Activated CD4-positive, alpha-beta T cell treated with anti-CD3 and anti-CD28 coated beads for 36 hours (primary cell): Measurements from ENCODE around the gene AK1. TPM values are rescaled to one million over a fixed set of nuclear protein-coding genes. Genes with fewer than 3 reads are reported as not detected.

ENCODE experiments used
- ATAC-seq: fragments of 200-7000 bp; cut with Tn5 transposase; one replicate; pipeline ENCODE4 v1.10.0; 2021; ENCODE audit warnings: mild to moderate bottlenecking, moderate library complexity
- CTCF ChIA-PET: fragments of 350-600 bp; sonication (Branson Sonifier 250); formaldehyde crosslinking; loops from one replicate; lab custom pipeline; 2021; ENCODE audit warnings: antibody characterized with exemption; lab: Charles Lee
- POLR2A ChIA-PET: fragments of 350-600 bp; sonication (Branson Sonifier 250); formaldehyde crosslinking; loops from one replicate; lab custom pipeline; 2021; ENCODE audit warnings: antibody characterized with exemption, inconsistent platforms; lab: Charles Lee
- DNase-seq: peaks from one replicate; pipeline ENCODE4 v3.0.0-alpha.2; 2020
- H3K27ac Mint-ChIP-seq: one replicate; pipeline ENCODE4 v1.8.0; 2021; ENCODE audit warnings: mixed read lengths
- H3K27me3 Mint-ChIP-seq: one replicate; pipeline ENCODE4 v1.8.0; 2021; ENCODE audit warnings: mixed read lengths
- H3K36me3 Mint-ChIP-seq: one replicate; pipeline ENCODE4 v1.8.0; 2021; ENCODE audit warnings: low read depth, mixed read lengths
- H3K4me1 Mint-ChIP-seq: one replicate; pipeline ENCODE4 v1.8.0; 2021; ENCODE audit warnings: mixed read lengths
- H3K4me3 Mint-ChIP-seq: one replicate; pipeline ENCODE4 v1.8.0; 2021; ENCODE audit warnings: mild to moderate bottlenecking, moderate library complexity, mixed read lengths
- H3K9me3 Mint-ChIP-seq: one replicate; pipeline ENCODE4 v1.8.0; 2021; ENCODE audit warnings: low read depth, mixed read lengths
- intact Hi-C, 2 experiments: fragments of 100-400 bp; cut with DNase I in 1 of 2; cut with micrococcal nuclease in 1 of 2; formaldehyde crosslinking; loops; one replicate each; pipeline versions ENCODE4 v1.14.2 to v1.15.1; 2022 to 2024; cut with DNase I, micrococcal nuclease
- total RNA-seq, 2 experiments: library from RNA; stranded (reverse); gene quantifications; one replicate each; pipeline ENCODE4 v1.2.3, GENCODE V29; 2021

Gene AK1
- total RNA-seq, 2 experiments from 2014 or later = 14.5 to 23.9 TPM

DNA sequence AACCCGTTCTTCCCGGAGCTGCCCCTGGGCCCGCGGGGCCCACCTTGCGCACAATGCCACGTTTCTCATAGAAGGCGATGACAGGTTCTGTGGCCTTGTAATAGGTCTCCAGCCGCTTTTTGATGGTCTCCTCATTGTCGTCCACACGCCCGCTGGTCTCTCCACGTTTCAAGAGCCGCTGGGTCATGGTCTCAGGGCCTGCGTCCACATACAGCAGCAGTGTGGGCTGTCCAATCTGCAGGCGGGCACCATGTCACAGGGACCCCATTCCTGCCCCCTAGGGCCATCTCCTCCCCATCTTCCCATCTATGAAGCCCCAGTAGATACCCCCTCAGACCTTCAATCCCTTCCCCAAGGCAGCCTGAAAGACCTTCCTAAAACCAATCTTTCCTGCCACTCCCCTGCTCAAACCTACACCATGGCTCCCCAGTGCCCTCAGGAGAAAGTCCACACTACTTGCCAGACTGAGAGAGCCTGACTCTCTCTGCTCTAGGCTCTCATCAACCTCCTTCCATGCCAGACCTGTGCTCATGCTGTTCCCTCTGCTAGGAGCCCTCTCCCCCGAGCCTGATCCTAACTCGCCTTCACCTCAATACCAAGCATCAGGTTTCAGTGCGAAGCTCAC lies 9.1 kb downstream of the AK1 start:
- POLR2A ChIA-PET = no interaction called here
- H3K36me3 Mint-ChIP-seq = no peaks in the 10 kb centered on the region
- peaks cover 16% of the 10 kb centered on the region for H3K4me1 Mint-ChIP-seq
- no peak overlapping the region for H3K27ac Mint-ChIP-seq
- intact Hi-C loops = loop anchor here (5.0 kb wide), 2 partner anchors 81 to 366 kb away; partner anchors contain the start of gene CDK9 (in 1 of the 2)
- no peaks in the 10 kb centered on the region for H3K27me3 Mint-ChIP-seq
- CTCF ChIA-PET = interaction anchor here (0.6 to 3.9 kb wide), 10 partner anchors 8 to 365 kb away, joined by 3 to 23 read pairs (median 12); partner anchors contain the start of genes CDK9, ST6GALNAC6 and TOR2A
- DNase-seq = no peak
- no peak overlapping the region for H3K4me3 Mint-ChIP-seq
- ATAC-seq = no peak
- no peaks in the 10 kb centered on the region for H3K9me3 Mint-ChIP-seq

DNA sequence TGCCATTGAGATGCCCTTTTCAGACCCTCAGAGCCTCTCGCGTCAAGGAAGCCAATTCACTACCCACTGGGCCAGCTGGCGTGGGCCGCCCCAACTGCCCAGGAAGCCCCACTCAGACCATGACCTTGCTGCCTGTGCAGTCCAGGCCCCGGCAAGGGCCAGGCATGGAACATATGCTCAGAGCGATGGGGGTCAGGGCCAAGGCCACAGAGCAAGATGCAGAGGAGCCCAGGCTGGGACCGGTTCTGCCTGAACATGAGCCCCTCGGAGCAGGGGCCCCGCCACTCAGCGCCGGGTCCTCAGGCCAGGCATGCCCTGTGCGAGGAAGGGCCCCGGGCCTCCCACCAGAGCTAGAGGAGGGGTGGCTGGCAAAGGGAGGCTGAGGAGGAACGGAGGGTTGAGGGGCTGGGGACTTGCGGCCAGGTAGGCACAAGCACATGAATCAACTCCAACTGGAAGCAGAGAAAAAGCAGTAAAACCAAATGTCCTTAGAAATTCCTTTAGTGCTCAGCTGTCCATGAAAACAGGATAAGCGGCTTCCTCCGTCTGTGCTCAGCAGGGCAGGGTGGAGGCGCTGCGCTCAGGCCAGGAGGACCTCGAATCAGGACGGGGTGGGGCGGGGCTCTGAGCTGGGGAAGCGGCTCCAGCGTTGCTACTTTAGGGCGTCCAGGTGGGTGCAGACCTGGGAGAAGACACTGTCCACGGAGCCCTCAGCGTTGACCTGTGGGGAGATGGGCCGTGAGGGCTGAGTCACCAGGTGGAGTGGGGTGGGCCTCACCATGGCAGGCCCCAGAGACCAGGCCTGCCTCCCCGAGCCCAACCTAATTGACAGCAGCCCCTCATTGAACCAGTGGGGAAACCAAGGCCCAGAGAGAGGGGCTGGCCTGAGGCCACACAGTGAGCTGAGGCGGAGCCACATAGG lies 9.9 kb downstream of the AK1 start:
- H3K9me3 Mint-ChIP-seq = no peaks in the 10 kb centered on the region
- H3K4me1 Mint-ChIP-seq = peaks cover 22% of the 10 kb centered on the region
- no peak overlapping the region for H3K27ac Mint-ChIP-seq
- CTCF ChIA-PET = interaction anchor here (3.9 kb wide), 1 partner anchor 133 kb away, joined by 23 read pairs; the partner anchor contains the start of gene TOR2A
- no peaks in the 10 kb centered on the region for H3K36me3 Mint-ChIP-seq
- DNase-seq (no peak), ATAC-seq (no peak)
- no peak overlapping the region for H3K4me3 Mint-ChIP-seq
- intact Hi-C loops = loop anchor here (5.0 kb wide), 2 partner anchors 80 to 365 kb away; partner anchors contain the start of gene CDK9 (in 1 of the 2)
- POLR2A ChIA-PET = interaction anchor here (0.6 kb wide), 1 partner anchor 35 kb away, joined by 3 read pairs; no protein-coding TSS in a partner anchor
- H3K27me3 Mint-ChIP-seq = no peaks in the 10 kb centered on the region

DNA sequence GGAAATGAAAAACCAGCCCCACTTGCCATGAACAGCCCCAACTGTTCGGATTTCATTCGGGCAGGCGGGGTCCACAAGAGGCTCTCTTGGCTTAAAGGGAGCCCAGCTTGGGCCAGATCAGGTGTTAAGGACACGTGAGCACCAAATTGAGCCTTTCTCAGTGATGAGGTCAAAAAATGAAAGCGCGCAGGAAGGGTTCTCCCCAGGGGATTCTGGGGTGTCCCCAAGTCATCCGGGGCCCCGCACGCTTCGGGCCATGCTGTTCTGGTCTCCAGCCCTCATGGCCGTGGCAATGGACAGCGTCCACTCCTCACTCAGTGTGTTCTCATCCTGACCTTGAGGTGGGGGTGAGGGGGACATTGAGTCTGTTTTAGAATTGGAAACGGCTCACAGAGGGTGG lies 10.9 kb downstream of the AK1 start:
- Mint-ChIP-seq H3K4me3 (no peak overlapping the region), H3K27ac (no peak overlapping the region), H3K27me3 (no peaks in the 10 kb centered on the region), H3K4me1 (peaks cover 33% of the 10 kb centered on the region), H3K9me3 (no peaks in the 10 kb centered on the region), H3K36me3 (no peaks in the 10 kb centered on the region)
- DNase-seq (no peak), ATAC-seq (no peak)
- CTCF ChIA-PET = interaction anchor here (0.6 to 1.3 kb wide), 2 partner anchors 16 to 75 kb away, joined by 3 to 4 read pairs; no protein-coding TSS in a partner anchor
- POLR2A ChIA-PET = no interaction called here
- intact Hi-C loops = loop anchor here (5.0 kb wide), 2 partner anchors 79 to 364 kb away; partner anchors contain the start of gene CDK9 (in 1 of the 2)

DNA sequence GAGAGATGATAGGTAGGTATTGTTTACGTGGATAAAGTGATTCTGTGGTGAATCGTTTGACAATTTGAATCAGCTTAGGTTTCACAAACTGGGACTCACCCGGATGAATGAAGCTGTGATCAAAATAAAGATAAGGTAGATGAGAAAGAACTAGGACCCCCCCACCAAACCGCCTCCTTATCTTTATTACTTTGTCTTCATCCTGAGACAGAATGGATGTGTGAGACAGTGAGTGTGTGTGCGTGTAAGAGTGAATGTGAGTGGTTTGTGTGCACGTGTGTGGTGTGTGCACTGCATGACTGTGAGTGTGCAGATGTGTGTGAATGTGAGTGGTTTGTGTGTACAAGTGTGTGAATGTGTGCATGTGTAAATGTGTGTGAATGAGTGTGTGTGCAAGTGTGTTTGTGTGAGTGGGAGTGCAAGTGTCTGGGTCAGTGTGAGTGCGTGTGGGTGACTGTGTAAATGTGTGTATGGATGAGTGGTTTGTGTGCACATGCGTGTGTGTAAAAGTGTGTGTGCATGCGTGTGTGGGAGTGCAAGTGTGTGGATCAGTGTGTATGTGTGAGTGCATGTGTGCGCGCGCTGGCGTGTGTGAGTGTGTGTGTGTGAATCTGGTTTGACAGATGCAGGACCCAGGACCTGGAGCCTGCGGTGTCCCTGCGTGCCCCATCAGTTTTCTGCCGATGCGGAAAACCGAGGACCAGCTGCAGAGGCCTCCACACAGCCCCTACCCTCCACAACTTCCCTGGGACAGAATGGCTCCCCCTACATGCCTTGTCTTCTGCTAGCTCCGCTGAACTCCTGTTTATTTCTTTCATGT lies 11.6 kb downstream of the AK1 start:
- Mint-ChIP-seq H3K4me3 (no peak overlapping the region), H3K36me3 (no peaks in the 10 kb centered on the region), H3K9me3 (no peaks in the 10 kb centered on the region), H3K4me1 (peaks cover 38% of the 10 kb centered on the region), H3K27ac (peak overlapping the region; percentile 4), H3K27me3 (no peaks in the 10 kb centered on the region)
- ChIA-PET CTCF (interaction anchor here (0.6 to 1.5 kb wide), 6 partner anchors 17 to 131 kb away, joined by 3 to 4 read pairs (median 4); partner anchors contain the start of gene TOR2A), POLR2A (interaction anchor here (0.6 to 2.3 kb wide), 6 partner anchors 10 to 646 kb away, joined by 3 to 7 read pairs (median 3); no protein-coding TSS in a partner anchor)
- peak; percentile 60 for DNase-seq
- ATAC-seq = peak; percentile 75
- intact Hi-C loops = loop anchor here (1.0 to 5.0 kb wide), 4 partner anchors 79 to 364 kb away; partner anchors contain the start of genes CDK9 (in 2 of the 2) and TOR2A (in 1 of the 2)

DNA sequence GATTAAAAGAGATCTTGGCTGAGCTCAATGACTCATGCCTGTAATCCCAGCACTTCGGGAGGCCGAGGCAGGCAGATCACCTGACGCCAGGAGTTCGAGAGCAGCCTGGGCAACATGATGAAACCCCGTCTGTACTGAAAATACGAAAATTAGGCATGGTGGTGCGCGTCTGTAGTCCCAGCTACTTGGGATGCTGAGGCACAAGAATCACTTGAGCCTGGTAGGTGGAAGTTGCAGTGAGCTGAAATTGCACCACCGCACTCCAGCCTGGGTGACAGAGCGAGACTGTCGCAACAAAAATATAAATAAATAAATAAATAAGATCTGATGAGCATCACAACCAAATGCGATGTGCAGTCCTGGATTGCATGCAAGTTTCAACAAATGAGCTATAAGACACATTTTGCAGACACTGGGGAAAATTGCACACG lies 14.3 kb downstream of the AK1 start:
- CTCF ChIA-PET = interaction anchor here (0.5 to 3.0 kb wide), 7 partner anchors 9 to 134 kb away, joined by 3 to 8 read pairs (median 4); partner anchors contain the start of genes ENG and TOR2A
- Mint-ChIP-seq H3K4me3 (no peak overlapping the region), H3K36me3 (no peaks in the 10 kb centered on the region), H3K27me3 (no peaks in the 10 kb centered on the region), H3K27ac (no peak overlapping the region), H3K4me1 (peaks cover 41% of the 10 kb centered on the region), H3K9me3 (no peaks in the 10 kb centered on the region)
- ATAC-seq (no peak), DNase-seq (no peak)
- intact Hi-C loops = no loop called here
- POLR2A ChIA-PET = interaction anchor here (2.3 kb wide), 1 partner anchor 8 kb away, joined by 7 read pairs; no protein-coding TSS in a partner anchor

DNA sequence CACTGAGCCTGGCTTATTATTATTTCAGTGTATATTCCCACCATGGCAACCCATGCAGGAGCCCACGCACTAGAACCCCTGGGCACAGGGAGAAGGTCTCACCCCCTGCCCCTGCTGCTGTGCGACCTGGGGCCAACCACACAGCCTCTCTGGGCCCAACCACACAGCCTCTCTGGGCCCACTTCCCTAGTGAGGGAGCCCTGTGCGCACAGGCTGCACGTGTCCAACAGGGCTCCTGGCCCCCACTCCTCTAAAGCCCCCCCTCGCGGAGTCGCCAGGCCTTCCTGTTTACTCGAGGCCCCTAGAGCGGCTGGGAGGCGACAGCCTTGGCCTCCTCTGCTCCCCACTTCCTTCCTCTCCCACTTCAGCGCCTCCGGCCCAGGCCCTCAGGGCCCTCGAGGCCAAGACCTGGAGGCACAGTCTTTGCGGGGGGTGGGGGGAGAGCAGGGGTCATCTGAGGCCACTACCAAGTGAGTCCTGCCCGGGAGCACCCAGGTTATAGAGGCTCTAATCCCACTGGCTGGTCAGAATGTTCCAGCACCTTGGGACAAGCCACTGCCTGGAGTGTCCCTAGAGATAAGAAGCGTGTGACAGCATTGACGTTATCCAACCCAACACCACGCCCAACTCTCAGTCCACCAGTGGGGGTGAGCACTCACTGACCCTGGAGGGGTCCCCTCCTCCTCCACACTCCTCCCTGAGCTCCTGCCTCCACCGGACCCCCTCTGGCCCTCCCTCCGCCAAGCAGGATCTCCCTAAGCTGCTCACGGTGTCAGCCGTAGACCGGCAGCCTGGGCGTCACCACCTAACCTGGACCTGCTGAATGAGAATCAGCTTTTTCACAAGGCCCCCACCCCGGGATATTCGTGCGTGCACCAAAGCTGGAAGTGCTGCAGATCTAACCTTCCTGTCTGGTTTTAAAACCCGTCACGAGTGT lies 15.1 kb downstream of the AK1 start:
- Mint-ChIP-seq H3K4me3 (no peak overlapping the region), H3K4me1 (peaks cover 41% of the 10 kb centered on the region), H3K36me3 (no peaks in the 10 kb centered on the region), H3K27me3 (no peaks in the 10 kb centered on the region), H3K27ac (peak overlapping the region; percentile 51), H3K9me3 (no peaks in the 10 kb centered on the region)
- CTCF ChIA-PET = interaction anchor here (0.5 to 3.9 kb wide), 8 partner anchors 7 to 155 kb away, joined by 3 to 14 read pairs (median 5); partner anchors contain the start of genes ENG and TOR2A
- ATAC-seq (peak; percentile 20), DNase-seq (peak; percentile 43)
- POLR2A ChIA-PET = no interaction called here
- intact Hi-C loops = no loop called here

DNA sequence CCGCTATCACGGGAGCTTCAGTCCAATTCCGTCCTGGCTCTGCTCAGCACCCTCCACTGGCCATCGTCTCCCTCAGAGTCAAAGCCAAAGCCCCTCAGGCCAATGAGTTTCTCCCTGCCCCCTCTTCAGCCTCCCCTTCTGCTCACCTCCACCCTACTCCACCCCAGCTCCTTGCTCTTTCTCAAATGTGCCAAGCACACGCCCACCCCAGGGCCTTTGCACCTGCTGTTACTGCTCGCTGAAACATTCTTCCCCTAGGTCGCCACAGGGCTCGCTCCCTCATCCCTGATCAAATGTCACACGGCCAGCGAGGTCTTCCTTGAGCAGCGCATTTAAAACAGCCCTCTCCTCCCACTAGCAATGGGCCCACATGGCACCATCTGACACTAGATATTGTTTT lies 16.7 kb downstream of the AK1 start:
- peaks cover 37% of the 10 kb centered on the region for H3K4me1 Mint-ChIP-seq
- CTCF ChIA-PET = interaction anchor here (3.9 kb wide), 1 partner anchor 9 kb away, joined by 14 read pairs; no protein-coding TSS in a partner anchor
- ATAC-seq (no peak), DNase-seq (no peak)
- no peaks in the 10 kb centered on the region for H3K36me3 Mint-ChIP-seq
- intact Hi-C loops = no loop called here
- no peak overlapping the region for H3K27ac Mint-ChIP-seq
- POLR2A ChIA-PET = interaction anchor here (0.6 kb wide), 1 partner anchor 33 kb away, joined by 4 read pairs; no protein-coding TSS in a partner anchor
- no peaks in the 10 kb centered on the region for H3K9me3 Mint-ChIP-seq
- no peaks in the 10 kb centered on the region for H3K27me3 Mint-ChIP-seq
- no peak overlapping the region for H3K4me3 Mint-ChIP-seq

DNA sequence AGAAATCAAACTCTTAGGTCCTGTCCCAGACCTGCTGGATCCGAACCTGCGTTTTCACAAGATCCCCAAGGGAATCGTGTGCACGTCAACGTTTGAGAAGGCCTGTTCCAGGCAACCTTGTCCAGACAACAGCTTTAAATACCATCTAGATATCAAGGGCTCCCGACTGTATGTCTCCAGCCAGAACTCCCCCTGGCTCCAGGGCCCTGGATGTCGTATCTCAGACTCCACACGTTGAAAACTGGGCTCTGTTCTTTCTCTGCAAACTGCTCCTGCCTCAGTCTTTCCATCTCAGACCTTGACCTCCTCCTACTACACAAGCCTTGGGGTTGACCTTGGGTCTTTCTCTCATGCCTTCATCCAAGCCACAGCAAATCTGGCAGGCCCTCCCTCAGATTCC lies 17.2 kb downstream of the AK1 start:
- POLR2A ChIA-PET = no interaction called here
- H3K27me3 Mint-ChIP-seq = no peaks in the 10 kb centered on the region

DNA sequence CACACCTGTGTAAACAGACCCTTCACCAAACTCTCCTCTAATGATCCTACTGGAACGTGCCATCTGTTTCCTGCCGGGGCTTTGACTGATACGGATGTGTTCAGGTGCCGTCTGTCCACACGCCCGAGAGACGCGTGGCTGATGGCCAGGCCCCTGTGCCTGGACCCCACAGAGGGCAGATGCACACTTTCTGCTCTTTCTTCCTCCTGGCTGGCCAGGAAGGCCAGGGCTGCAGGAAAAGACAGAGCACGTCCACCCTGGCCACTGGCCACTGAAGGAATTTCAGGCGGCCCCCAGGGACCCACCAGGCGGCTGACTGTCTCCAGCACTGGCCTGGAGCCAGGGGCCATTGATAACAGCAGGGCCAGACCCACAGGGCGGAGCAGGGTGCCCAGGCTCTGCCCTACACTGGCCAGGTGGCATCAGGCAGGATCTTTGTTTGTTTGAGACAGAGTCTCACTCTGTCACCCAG lies 19.4 kb downstream of the AK1 start:
- H3K4me1 Mint-ChIP-seq = peaks cover 34% of the 10 kb centered on the region
- ChIA-PET CTCF (interaction anchor here (3.2 to 3.9 kb wide), 2 partner anchors 12 kb away, joined by 14 read pairs; no protein-coding TSS in a partner anchor), POLR2A (no interaction called here)
- ATAC-seq (no peak), DNase-seq (no peak)
- H3K4me3 Mint-ChIP-seq = no peak overlapping the region
- H3K27ac Mint-ChIP-seq = no peak overlapping the region
- intact Hi-C loops = no loop called here
- H3K36me3 Mint-ChIP-seq = peaks cover 2% of the 10 kb centered on the region
- no peaks in the 10 kb centered on the region for H3K27me3 Mint-ChIP-seq
- H3K9me3 Mint-ChIP-seq = no peaks in the 10 kb centered on the region

More for the DNA sequence above, 17.2 kb downstream of the AK1 start:
- intact Hi-C loops = no loop called here
- Mint-ChIP-seq H3K27ac (no peak overlapping the region), H3K4me1 (peaks cover 33% of the 10 kb centered on the region), H3K9me3 (no peaks in the 10 kb centered on the region), H3K4me3 (no peak overlapping the region), H3K36me3 (no peaks in the 10 kb centered on the region)
- CTCF ChIA-PET = interaction anchor here (3.9 kb wide), 1 partner anchor 9 kb away, joined by 14 read pairs; no protein-coding TSS in a partner anchor
- ATAC-seq = no peak
- no peak for DNase-seq
